Endothelial cell of umbilical vein (primary cell): Measurements from ENCODE around the gene PWP1. TPM values are rescaled to one million over a fixed set of nuclear protein-coding genes. Genes with fewer than 3 reads are reported as not detected.

Experiments used
- BruUV-seq: library from RNA; stranded (reverse); fragments of 400-500 nt; replicated peaks from 2 replicates; lab custom pipeline; 2021; lab: Mats Ljungman, UMichigan
- CTCF ChIA-PET: fragments of 300-600, 350-600 bp; sonication (Branson Sonifier 250); formaldehyde crosslinking; loops from one replicate; lab custom pipeline; 2021; ENCODE audit warnings: antibody characterized with exemption, inconsistent platforms; lab: Charles Lee
- POLR2A ChIA-PET: fragments of 300-600, 350-600 bp; sonication (Branson Sonifier 250); formaldehyde crosslinking; loops from one replicate; lab custom pipeline; 2021; ENCODE audit warnings: antibody characterized with exemption, inconsistent platforms; lab: Charles Lee
- DNase-seq: peaks from one replicate; pipeline ENCODE4 v3.0.0-alpha.2; 2011; ENCODE audit warnings: low read depth, low spot score
- FAIRE-seq: peaks from 2 replicates; lab custom pipeline; 2011; peaks lifted over from hg19 to GRCh38; lab: Jason Lieb, UNC
- H2AFZ ChIP-seq: 2 replicates; pipeline ENCODE4 v1.6.0; 2012; ENCODE audit warnings: low read depth, low read length, control low read depth, inconsistent platforms
- H3K27ac ChIP-seq: 2 replicates; pipeline ENCODE4 v1.5.1; 2011; ENCODE audit warnings: low read depth, mild to moderate bottlenecking, control low read depth, low read length, moderate library complexity; ENCODE audit not compliant: insufficient read depth
- H3K27me3 ChIP-seq, 2 experiments: 2 replicates each; pipeline versions ENCODE4 v1.6.0 to v1.6.1; 2011; ENCODE audit warnings: low read length in 2 of 2, mixed read lengths in 1 of 2; ENCODE audit not compliant: control insufficient read depth in 2 of 2, insufficient read depth in 2 of 2
- H3K36me3 ChIP-seq, 2 experiments: 2 replicates in 1 of 2; 3 replicates in 1 of 2; pipeline ENCODE4 v1.5.1; 2011; ENCODE audit warnings: low read length in 2 of 2, mild to moderate bottlenecking in 1 of 2, moderate library complexity in 1 of 2; ENCODE audit not compliant: control insufficient read depth in 2 of 2, insufficient read depth in 2 of 2; ENCODE audit errors: extremely low read depth in 1 of 2
- H3K4me1 ChIP-seq: 3 replicates; pipeline ENCODE4 v1.5.1; 2011; ENCODE audit warnings: mild to moderate bottlenecking, low read length; ENCODE audit not compliant: control insufficient read depth, insufficient read depth; ENCODE audit errors: extremely low read depth
- H3K4me2 ChIP-seq: 2 replicates; pipeline ENCODE4 v1.6.1; 2011; ENCODE audit warnings: low read length, control low read depth, mixed read lengths; ENCODE audit not compliant: insufficient read depth
- H3K4me3 ChIP-seq, 3 experiments: fragments of 200-600 bp in 1 of 3; sonication (generic), shearing (Covaris generic) in 1 of 3; replicated peaks in 1 of 3; 2 replicates each; pipeline ENCODE4 v1.5.1; 2011 to 2016; ENCODE audit warnings: control low read depth in 3 of 3, low read length in 3 of 3, mild to moderate bottlenecking in 2 of 3, inconsistent platforms in 1 of 3, low read depth in 1 of 3, moderate library complexity in 1 of 3; ENCODE audit not compliant: insufficient read depth in 1 of 3
- H3K79me2 ChIP-seq: 2 replicates; pipeline ENCODE4 v1.6.0; 2012; ENCODE audit warnings: low read length, inconsistent platforms; ENCODE audit not compliant: control insufficient read depth, insufficient read depth
- H3K9ac ChIP-seq: replicated peaks from 2 replicates; pipeline ENCODE3; 2011; ENCODE audit warnings: low read length, control low read depth; ENCODE audit not compliant: insufficient read depth; ENCODE audit errors: extremely low read depth
- H3K9me1 ChIP-seq: replicated peaks from 3 replicates; pipeline ENCODE4 v1.6.0; 2011; ENCODE audit warnings: mild to moderate bottlenecking, low read length; ENCODE audit not compliant: control insufficient read depth, insufficient read depth; ENCODE audit errors: extremely low read depth
- H3K9me3 ChIP-seq: replicated peaks from 2 replicates; pipeline ENCODE4 v1.5.1; 2012; ENCODE audit warnings: low read length, inconsistent platforms; ENCODE audit not compliant: control insufficient read depth, insufficient read depth
- H4K20me1 ChIP-seq: replicated peaks from 2 replicates; pipeline ENCODE3; 2011; ENCODE audit warnings: mild to moderate bottlenecking, low read length; ENCODE audit not compliant: control insufficient read depth, insufficient read depth; ENCODE audit errors: extremely low read depth
- FOS ChIP-seq: IDR thresholded peaks from 2 replicates; pipeline ENCODE4 v1.6.1; 2011; ENCODE audit warnings: mild to moderate bottlenecking, low read length, moderate library complexity, borderline replicate concordance; ENCODE audit not compliant: insufficient read depth
- GATA2 ChIP-seq: IDR thresholded peaks from 2 replicates; pipeline ENCODE4 v1.7.0; 2011; ENCODE audit warnings: low read depth, mild to moderate bottlenecking, moderate library complexity, mixed read lengths, low read length; ENCODE audit not compliant: insufficient read length, insufficient read depth
- JUN ChIP-seq: IDR thresholded peaks from 2 replicates; pipeline ENCODE4 v1.6.1; 2011; ENCODE audit warnings: borderline replicate concordance, low read depth; ENCODE audit not compliant: insufficient read length, insufficient read depth
- POLR2A ChIP-seq: IDR thresholded peaks from 2 replicates; pipeline ENCODE4 v1.6.1; 2012; ENCODE audit warnings: low read depth, mild to moderate bottlenecking, control low read depth, low read length
- POLR2AphosphoS5 ChIP-seq: IDR thresholded peaks from 2 replicates; pipeline ENCODE4 v1.6.1; 2012; ENCODE audit warnings: low read depth, mild to moderate bottlenecking, control low read depth, low read length, moderate library complexity; ENCODE audit not compliant: insufficient read depth
- dilution Hi-C: fragments of 300-500 bp; cut with MboI; formaldehyde crosslinking; loops from one replicate; pipeline ENCODE4 v1.15.0; 2019; ENCODE audit warnings: low sequenced_read_pairs; ENCODE audit not compliant: extremely low pct_ligation_motif_present
- intact Hi-C: fragments of 100-400 bp; cut with micrococcal nuclease; formaldehyde crosslinking; loops from one replicate; pipeline ENCODE4 v1.10.0; 2022
- polyA plus RNA-seq, 4 experiments: library from polyadenylated mRNA; depleted of rRNA in 3 of 4; stranded (reverse) in 3 of 4; unstranded in 1 of 4; fragments of >200 nt; gene quantifications; 2 replicates each; pipeline versions ENCODE4 v1.2.1 to v1.2.3, GENCODE V29; 2011 to 2012; ENCODE audit warnings: missing spikeins in 1 of 4
- total RNA-seq: library from RNA; stranded (reverse); gene quantifications from 2 replicates; pipeline ENCODE4 v1.2.3, GENCODE V29; 2021
- TF ChIP-seq, protein P1 (sequence below), 2 donors: IDR thresholded peaks; 1 replicate in 1 of 2; 2 replicates in 1 of 2; pipeline ENCODE4 v1.5.1; 2011; ENCODE audit warnings: low read length in 2 of 2, mild to moderate bottlenecking in 2 of 2, moderate library complexity in 2 of 2, control low read depth in 1 of 2, inconsistent platforms in 1 of 2, low read depth in 1 of 2; ENCODE audit not compliant: insufficient read depth in 1 of 2; ENCODE audit errors: extremely low read depth in 1 of 2
- TF ChIP-seq, protein P2 (sequence below): IDR thresholded peaks from 2 replicates; pipeline ENCODE4 v1.6.1; 2011; ENCODE audit not compliant: insufficient read depth, insufficient read length

Gene PWP1
- total and polyA plus RNA-seq, 2 donors (not counting 3 experiments of a cell fraction or from before 2014, with no cell fraction given), result 70.8 to 154 TPM

DNA sequence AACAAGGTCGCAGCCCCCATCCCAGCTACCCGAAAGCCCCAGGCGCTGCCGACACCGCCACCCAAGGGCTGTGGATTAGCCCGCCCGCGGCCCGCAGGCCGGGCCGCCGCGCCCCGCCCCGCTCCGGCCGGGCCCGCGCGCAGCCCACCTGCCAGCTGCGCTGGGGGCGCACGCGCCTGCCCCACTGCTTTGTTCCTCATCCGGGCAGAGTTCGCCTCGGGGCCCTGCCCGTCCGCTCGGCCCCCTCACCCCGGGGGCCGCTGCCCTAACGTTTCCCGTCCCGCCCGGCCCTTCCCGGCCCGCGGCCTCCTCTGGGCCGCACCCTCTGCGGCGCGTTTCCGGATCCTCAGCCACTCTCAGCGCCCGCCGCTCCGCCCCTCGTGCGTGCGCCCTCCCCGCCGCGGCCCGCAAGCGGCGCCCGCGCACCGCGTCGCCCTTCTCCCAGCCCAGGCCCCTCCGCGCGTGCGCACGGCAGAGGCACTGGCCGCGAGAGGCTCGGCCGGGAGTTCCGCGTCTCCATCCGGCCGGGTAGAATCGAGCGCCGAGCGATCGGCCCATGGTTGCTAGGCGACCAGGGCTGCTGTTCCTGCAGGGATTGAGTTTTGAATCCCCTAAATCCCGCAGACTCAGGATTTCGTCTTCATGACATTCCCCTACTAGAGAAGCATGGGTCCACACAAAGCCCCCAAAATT lies 75.4 kb downstream of the PWP1 start, which contains the start of gene PRDM4:
Gene PRDM4, minus strand, starts transcription at position 329 of the 693 bp plus-strand sequence. CDS start 622 bp downstream, outside the sequence.
- peak within 1 kb of the TSS; percentile 52 to 88 (median 71) for H3K4me3 ChIP-seq
- H3K9me1 ChIP-seq, result no peaks in the 10 kb centered on the region
- CTCF ChIA-PET, result interaction anchor here (0.6 to 1.0 kb wide), 3 partner anchors 85 to 124 kb away, joined by 3 to 5 read pairs (median 4); no protein-coding TSS in a partner anchor
- dilution Hi-C loops (no loop called here), intact Hi-C loops (loop anchor here (1.0 to 2.0 kb wide), 3 partner anchors 76 to 668 kb away; partner anchors contain the start of genes CRY1 and PWP1)
- no peaks in the 10 kb centered on the region for H4K20me1 ChIP-seq
- TF ChIP-seq GATA2 (no peak), FOS (no peak), POLR2A (peak; percentile 85), JUN (no peak), POLR2AphosphoS5 (peak; percentile 95)
- TF ChIP-seq, protein P1, sequence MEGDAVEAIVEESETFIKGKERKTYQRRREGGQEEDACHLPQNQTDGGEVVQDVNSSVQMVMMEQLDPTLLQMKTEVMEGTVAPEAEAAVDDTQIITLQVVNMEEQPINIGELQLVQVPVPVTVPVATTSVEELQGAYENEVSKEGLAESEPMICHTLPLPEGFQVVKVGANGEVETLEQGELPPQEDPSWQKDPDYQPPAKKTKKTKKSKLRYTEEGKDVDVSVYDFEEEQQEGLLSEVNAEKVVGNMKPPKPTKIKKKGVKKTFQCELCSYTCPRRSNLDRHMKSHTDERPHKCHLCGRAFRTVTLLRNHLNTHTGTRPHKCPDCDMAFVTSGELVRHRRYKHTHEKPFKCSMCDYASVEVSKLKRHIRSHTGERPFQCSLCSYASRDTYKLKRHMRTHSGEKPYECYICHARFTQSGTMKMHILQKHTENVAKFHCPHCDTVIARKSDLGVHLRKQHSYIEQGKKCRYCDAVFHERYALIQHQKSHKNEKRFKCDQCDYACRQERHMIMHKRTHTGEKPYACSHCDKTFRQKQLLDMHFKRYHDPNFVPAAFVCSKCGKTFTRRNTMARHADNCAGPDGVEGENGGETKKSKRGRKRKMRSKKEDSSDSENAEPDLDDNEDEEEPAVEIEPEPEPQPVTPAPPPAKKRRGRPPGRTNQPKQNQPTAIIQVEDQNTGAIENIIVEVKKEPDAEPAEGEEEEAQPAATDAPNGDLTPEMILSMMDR (IDR thresholded peaks at IDR 0.05; ENCODE audit: extremely low read depth in 1 of 2, insufficient read depth in 1 of 2, low read depth in 1 of 2, low read length in 2 of 2), result peak in 1 of 2 donors; percentile 22
- TF ChIP-seq, protein P2, sequence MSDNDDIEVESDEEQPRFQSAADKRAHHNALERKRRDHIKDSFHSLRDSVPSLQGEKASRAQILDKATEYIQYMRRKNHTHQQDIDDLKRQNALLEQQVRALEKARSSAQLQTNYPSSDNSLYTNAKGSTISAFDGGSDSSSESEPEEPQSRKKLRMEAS, result peak; percentile 26
- POLR2A ChIA-PET, result no interaction called here
- peaks cover 47% of the 10 kb centered on the region for H3K79me2 ChIP-seq
- H3K27me3 ChIP-seq, result peaks cover 1 to 8% of the 10 kb centered on the region in 2 experiments
- peaks cover 6 to 13% of the 10 kb centered on the region in 2 experiments for H3K36me3 ChIP-seq
- no peaks in the 10 kb centered on the region for H3K9me3 ChIP-seq
- H3K4me1 ChIP-seq, result peaks cover 27% of the 10 kb centered on the region
- H2AFZ ChIP-seq, result peak within 1 kb of the TSS; percentile 94
- peak within 1 kb of the TSS; percentile 95 for H3K4me2 ChIP-seq
- BruUV-seq, result no TSS peak
- DNase-seq (peak; percentile 96), FAIRE-seq (peak; percentile 85)
- peak within 1 kb of the TSS; percentile 74 for H3K27ac ChIP-seq
- H3K9ac ChIP-seq, result peak within 1 kb of the TSS; percentile 95
